ENCODE data around the gene GPR84. TPM values are rescaled to one million over a fixed set of nuclear protein-coding genes. Genes with fewer than 3 reads are reported as not detected.
A peak's percentile ranks its signal among the peaks of the same experiment; 100 is the strongest.

The GPR84 gene
- total RNA-seq, 1 donor from 2014 or later, result not detected

DNA sequence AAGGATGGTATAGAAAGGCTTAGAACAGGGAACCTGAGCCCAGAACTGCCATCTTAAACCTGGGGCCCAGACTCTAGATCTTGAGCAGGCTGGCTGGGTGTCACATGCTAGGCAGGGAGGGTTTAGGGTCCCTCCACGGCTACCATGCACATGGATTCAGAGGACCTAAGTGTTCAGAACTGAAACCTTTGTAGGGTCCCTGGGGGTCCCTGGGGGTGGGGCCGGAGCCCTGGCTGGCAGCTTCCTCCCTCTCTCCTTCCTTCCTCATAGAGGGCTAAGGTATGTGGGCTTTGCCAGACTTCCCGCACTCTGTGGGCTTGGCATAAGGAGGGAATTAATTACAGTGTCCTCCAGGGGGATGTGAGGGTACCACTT, 24.8 kb upstream of the GPR84 start:
- Histone ChIP-seq H3K4me1 (peaks cover 87% of the 10 kb centered on the region), H3K9me3 (no peaks in the 10 kb centered on the region), H3K27ac (peak overlapping the region; percentile 93), H3K4me3 (no peak overlapping the region), H3K36me3 (no peaks in the 10 kb centered on the region), H3K27me3 (no peaks in the 10 kb centered on the region)
- no peak for DNase-seq (ENCODE audit: extremely low spot score in 2 of 2)
- TF ChIP-seq, protein P1, sequence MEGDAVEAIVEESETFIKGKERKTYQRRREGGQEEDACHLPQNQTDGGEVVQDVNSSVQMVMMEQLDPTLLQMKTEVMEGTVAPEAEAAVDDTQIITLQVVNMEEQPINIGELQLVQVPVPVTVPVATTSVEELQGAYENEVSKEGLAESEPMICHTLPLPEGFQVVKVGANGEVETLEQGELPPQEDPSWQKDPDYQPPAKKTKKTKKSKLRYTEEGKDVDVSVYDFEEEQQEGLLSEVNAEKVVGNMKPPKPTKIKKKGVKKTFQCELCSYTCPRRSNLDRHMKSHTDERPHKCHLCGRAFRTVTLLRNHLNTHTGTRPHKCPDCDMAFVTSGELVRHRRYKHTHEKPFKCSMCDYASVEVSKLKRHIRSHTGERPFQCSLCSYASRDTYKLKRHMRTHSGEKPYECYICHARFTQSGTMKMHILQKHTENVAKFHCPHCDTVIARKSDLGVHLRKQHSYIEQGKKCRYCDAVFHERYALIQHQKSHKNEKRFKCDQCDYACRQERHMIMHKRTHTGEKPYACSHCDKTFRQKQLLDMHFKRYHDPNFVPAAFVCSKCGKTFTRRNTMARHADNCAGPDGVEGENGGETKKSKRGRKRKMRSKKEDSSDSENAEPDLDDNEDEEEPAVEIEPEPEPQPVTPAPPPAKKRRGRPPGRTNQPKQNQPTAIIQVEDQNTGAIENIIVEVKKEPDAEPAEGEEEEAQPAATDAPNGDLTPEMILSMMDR (IDR thresholded peaks at IDR 0.05), result no peak
- TF ChIP-seq POLR2A (IDR thresholded peaks at IDR 0.05), result no peak
- no peak for TF ChIP-seq POLR2AphosphoS5 (IDR thresholded peaks at IDR 0.05; ENCODE audit: insufficient read depth in 1 of 2, low read depth in 1 of 2)
- intact Hi-C loops (cut with DNase I), result no loop called here

GRCh38 chr12:54388237-54389133, 24.2 kb upstream of the GPR84 start:
- DNase-seq (ENCODE audit: extremely low spot score in 2 of 2), result no peak
- no peaks in the 10 kb centered on the region for H3K27me3 ChIP-seq
- H3K4me3 ChIP-seq, result no peak overlapping the region
- H3K4me1 ChIP-seq, result peaks cover 88% of the 10 kb centered on the region
- H3K9me3 ChIP-seq, result no peaks in the 10 kb centered on the region
- intact Hi-C loops (cut with DNase I), result no loop called here
- peak overlapping the region; percentile 93 for H3K27ac ChIP-seq
- no peaks in the 10 kb centered on the region for H3K36me3 ChIP-seq
- TF ChIP-seq, protein P1 (IDR thresholded peaks at IDR 0.05), result no peak
- no peak for TF ChIP-seq POLR2A (IDR thresholded peaks at IDR 0.05)
- no peak for TF ChIP-seq POLR2AphosphoS5 (IDR thresholded peaks at IDR 0.05; ENCODE audit: insufficient read depth in 1 of 2, low read depth in 1 of 2)

DNA sequence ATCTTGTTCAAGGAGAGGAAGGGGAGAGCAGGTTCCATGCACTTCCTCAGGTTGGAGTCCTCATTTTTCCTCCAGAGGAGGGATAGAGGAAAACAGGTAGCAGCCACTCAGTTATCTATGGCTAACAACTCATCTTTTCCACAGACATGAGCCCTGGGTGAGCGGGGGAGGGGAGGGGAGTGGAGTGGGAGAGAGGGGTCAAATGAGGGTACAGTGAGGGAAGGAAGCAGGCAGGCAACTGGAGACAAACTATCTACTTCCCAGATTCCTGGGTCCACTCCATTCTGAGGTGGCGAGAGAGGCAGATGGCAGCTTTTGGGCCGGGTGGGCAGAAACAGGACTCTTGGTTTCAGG, 22.8 kb upstream of the GPR84 start:
- Histone ChIP-seq H3K36me3 (no peaks in the 10 kb centered on the region), H3K4me3 (no peak overlapping the region), H3K27ac (peak overlapping the region; percentile 93), H3K4me1 (peaks cover 83% of the 10 kb centered on the region), H3K9me3 (no peaks in the 10 kb centered on the region), H3K27me3 (no peaks in the 10 kb centered on the region)
- intact Hi-C loops (cut with DNase I), result no loop called here
- DNase-seq (ENCODE audit: extremely low spot score in 2 of 2), result no peak
- TF ChIP-seq, protein P1 (IDR thresholded peaks at IDR 0.05), result no peak
- no peak for TF ChIP-seq POLR2A (IDR thresholded peaks at IDR 0.05)
- no peak for TF ChIP-seq POLR2AphosphoS5 (IDR thresholded peaks at IDR 0.05; ENCODE audit: insufficient read depth in 1 of 2, low read depth in 1 of 2)

- TF ChIP-seq POLR2A (IDR thresholded peaks at IDR 0.05), result no peak
- TF ChIP-seq, protein P1 (IDR thresholded peaks at IDR 0.05), result no peak
- TF ChIP-seq POLR2AphosphoS5 (IDR thresholded peaks at IDR 0.05; ENCODE audit: insufficient read depth in 1 of 2, low read depth in 1 of 2), result no peak
- Histone ChIP-seq H3K4me1 (peaks cover 77% of the 10 kb centered on the region), H3K27me3 (no peaks in the 10 kb centered on the region), H3K4me3 (no peak overlapping the region), H3K27ac (peak overlapping the region; percentile 93), H3K9me3 (no peaks in the 10 kb centered on the region), H3K36me3 (no peaks in the 10 kb centered on the region)
- DNase-seq (ENCODE audit: extremely low spot score in 2 of 2), result no peak
- intact Hi-C loops (cut with DNase I), result no loop called here
Measured at GRCh38 chr12:54386403-54387113, 22.3 kb upstream of the GPR84 start.

All from vagina (tissue), 2 donors.